Coronary artery (tissue), 2 donors: Measurements from ENCODE around the gene SERINC1.

Experiments used
- DNase-seq: peaks from one replicate; pipeline ENCODE4 v3.0.0-alpha.2; 2017; ENCODE audit warnings: low spot score
- H3K27ac ChIP-seq, 2 donors: fragments of 200-600 bp; sonication (generic); one replicate each; pipeline ENCODE4 v1.5.1; 2016 to 2019
- H3K4me3 ChIP-seq: fragments of 200-600 bp; sonication (generic); 2 replicates; pipeline ENCODE4 v1.5.1; 2016; ENCODE audit warnings: mild to moderate bottlenecking, moderate library complexity
- TF ChIP-seq, protein P1 (sequence below): fragments of 200-600 bp; sonication (generic); IDR thresholded peaks from one replicate; pipeline ENCODE4 v1.5.1; 2019; ENCODE audit warnings: antibody characterized with exemption

Gene SERINC1

DNA sequence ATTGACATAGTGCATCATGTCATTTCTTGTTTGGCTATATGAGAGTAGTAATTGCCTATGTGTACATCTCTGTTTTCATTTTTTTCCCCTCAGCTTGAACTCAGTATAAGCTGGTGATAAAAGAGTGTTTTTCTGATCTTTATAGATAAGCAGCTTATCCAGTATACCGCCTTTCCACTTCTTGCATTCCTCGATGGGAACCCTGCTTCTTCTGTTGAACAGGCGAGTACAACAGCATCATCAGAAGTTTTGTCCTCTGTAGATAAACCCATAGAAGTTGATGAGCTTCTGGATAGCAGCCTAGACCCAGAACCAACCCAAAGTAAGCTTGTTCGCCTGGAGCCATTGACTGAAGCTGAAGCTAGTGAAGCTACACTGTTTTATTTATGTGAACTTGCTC lies 39.8 kb downstream of the SERINC1 start:
- no peak overlapping the region for H3K4me3 ChIP-seq
- no peak for DNase-seq
- no peak overlapping the region for H3K27ac ChIP-seq
- TF ChIP-seq, protein P1, sequence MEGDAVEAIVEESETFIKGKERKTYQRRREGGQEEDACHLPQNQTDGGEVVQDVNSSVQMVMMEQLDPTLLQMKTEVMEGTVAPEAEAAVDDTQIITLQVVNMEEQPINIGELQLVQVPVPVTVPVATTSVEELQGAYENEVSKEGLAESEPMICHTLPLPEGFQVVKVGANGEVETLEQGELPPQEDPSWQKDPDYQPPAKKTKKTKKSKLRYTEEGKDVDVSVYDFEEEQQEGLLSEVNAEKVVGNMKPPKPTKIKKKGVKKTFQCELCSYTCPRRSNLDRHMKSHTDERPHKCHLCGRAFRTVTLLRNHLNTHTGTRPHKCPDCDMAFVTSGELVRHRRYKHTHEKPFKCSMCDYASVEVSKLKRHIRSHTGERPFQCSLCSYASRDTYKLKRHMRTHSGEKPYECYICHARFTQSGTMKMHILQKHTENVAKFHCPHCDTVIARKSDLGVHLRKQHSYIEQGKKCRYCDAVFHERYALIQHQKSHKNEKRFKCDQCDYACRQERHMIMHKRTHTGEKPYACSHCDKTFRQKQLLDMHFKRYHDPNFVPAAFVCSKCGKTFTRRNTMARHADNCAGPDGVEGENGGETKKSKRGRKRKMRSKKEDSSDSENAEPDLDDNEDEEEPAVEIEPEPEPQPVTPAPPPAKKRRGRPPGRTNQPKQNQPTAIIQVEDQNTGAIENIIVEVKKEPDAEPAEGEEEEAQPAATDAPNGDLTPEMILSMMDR = no peak

DNA sequence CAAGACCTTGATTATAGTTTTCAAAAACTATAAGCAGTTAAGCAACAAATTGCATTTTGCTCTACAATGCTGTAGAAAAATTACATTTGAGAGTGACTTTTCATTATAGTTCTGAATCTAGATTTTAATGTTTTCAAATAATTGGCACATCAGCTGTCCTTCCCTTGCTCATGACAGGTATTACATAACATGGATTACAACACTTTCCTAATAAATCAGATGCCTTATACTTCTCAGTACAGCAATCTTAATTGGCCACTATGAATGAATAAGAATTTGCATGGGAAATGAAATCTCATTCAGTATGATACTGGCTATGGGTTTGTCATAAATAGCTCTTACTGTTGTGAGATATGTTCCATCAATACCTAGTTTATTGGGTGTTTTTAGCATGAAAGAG lies 42.3 kb downstream of the SERINC1 start:
- TF ChIP-seq, protein P1 = no peak

DNA sequence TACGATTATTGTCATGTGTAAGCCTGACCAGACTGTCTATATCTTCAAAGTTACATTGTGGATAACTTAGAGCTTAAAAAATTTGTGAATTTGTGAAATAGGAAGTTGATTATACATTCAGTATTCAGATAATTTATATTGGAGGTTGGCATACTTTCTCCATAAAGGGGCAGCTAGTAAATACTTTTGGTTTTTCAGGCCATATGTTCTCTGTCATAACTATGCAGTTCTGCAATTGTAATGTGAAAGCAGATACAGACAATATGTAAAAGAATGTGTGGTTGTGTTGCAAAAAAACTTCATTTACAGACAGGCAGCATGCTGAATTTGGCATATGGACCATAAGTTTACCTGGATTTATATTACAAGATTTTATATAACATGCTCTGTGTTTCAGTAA lies 42.8 kb downstream of the SERINC1 start:
- TF ChIP-seq, protein P1 = no peak
- no peak overlapping the region for H3K27ac ChIP-seq
- no peak for DNase-seq
- no peak overlapping the region for H3K4me3 ChIP-seq

More for the DNA sequence above, 42.3 kb downstream of the SERINC1 start:
- Histone ChIP-seq H3K4me3 (no peak overlapping the region), H3K27ac (no peak overlapping the region)
- no peak for DNase-seq

DNA sequence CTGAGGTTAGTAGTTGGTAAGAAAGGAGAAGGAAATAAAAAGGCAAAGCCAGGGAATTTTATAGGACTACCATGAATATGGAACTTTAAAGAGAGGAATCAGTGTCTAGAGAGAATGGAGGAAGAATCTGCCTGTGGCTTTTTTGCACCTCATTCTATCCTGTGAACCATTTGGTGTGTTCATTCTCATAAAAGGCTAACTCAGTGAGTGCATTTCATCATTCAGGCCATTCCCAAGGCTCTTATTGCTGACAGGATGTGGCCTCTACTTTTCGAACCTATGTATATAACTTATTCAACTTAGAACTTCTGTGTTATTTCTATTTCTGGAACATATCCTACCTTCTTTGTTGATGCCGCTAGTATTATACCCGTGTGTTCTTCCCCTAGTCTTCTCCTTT lies 45.0 kb downstream of the SERINC1 start:
- TF ChIP-seq, protein P1 = no peak
- H3K27ac ChIP-seq = no peak overlapping the region
- H3K4me3 ChIP-seq = no peak overlapping the region
- DNase-seq = no peak

DNA sequence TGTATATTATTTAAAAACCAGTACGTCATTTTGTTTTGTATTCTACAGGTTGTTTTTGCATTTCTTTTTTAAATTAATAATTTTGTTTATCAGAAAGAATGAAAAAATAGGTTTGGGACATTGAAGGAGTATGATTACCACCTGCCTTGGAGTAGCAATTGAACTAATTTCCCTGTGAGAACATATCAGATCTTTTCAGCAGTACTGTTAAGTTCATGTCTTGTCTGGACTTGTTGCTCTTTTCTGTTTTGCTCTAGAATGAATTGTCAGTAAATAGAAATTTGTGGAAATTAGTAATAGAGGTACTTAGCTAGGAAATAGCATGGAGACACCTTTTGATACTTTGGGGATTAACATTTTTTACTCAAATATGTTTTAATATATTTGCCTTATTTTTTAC lies 47.9 kb downstream of the SERINC1 start:
- DNase-seq = no peak
- H3K27ac ChIP-seq = no peak overlapping the region
- TF ChIP-seq, protein P1 = no peak
- H3K4me3 ChIP-seq = no peak overlapping the region

DNA sequence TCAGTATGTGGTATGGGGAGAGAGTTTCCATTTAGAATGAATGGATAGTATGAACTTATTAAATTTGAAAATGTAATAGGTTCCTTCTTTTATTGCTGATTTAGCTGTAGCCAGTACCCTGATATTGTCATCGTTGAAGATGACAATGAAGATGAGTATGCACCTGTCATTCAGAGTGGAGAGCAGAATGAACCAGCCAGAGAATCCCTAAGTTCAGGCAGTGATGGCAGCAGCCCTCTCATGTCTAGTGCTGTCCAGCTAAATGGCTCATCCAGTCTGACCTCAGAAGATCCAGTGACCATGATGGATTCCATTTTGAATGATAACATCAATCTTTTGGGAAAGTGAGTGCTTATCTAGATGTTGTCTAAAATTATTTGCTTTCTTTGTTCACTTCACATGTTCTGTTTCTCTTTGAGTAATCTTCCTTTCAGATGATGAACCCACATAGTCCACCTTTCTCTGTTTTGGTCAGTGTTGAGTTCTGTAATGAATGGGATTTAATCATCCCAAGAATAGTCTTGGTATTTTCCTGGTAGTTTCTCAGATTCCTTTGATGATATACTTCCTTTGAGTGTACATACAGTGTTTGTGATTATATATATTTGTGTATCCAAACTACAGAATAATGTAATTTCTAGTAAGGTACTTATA lies 48.9 kb downstream of the SERINC1 start:
- TF ChIP-seq, protein P1 = no peak
- DNase-seq = no peak
- H3K27ac ChIP-seq = no peak overlapping the region
- H3K4me3 ChIP-seq = no peak overlapping the region

DNA sequence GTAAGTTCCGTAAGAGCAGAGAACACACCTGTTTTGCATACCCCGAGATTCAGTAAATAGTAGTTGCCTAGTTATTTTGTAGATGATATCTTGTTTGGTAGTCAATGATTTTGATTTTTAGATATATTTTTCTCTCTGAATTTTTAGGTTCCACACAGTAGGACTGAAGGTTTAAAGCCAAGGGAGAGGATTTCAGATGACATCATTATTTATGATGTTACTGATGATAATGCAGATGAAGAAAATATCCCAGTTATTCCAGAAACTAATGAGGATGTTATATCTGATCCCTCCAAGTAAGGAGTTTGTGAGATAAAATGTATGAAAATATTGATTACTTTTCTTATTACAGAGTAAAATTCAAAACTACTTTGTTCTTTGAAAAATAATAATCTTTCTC lies 49.6 kb downstream of the SERINC1 start:
- no peak overlapping the region for H3K27ac ChIP-seq
- no peak for DNase-seq
- TF ChIP-seq, protein P1 = no peak
- no peak overlapping the region for H3K4me3 ChIP-seq
